PC-3 (cell line): Measurements from ENCODE around the gene RNF175.

Source experiments
- EZH2phosphoT487 ChIP-seq: fragments of 300-600 bp; sonication (generic); IDR thresholded peaks from 2 replicates; pipeline ENCODE4 v1.6.1; 2018; ENCODE audit warnings: mild to moderate bottlenecking, antibody characterized with exemption, low read length, borderline replicate concordance
- TF ChIP-seq, protein P1 (sequence below): fragments of 300-600 bp; sonication (generic); conservative IDR thresholded peaks from 2 replicates; pipeline ENCODE4 v1.5.1; 2017; ENCODE audit warnings: antibody characterized with exemption, low read depth, mild to moderate bottlenecking, low read length

GRCh38 chr4:153722036-153722435, 37.8 kb downstream of the RNF175 start:
- TF ChIP-seq, protein P1, sequence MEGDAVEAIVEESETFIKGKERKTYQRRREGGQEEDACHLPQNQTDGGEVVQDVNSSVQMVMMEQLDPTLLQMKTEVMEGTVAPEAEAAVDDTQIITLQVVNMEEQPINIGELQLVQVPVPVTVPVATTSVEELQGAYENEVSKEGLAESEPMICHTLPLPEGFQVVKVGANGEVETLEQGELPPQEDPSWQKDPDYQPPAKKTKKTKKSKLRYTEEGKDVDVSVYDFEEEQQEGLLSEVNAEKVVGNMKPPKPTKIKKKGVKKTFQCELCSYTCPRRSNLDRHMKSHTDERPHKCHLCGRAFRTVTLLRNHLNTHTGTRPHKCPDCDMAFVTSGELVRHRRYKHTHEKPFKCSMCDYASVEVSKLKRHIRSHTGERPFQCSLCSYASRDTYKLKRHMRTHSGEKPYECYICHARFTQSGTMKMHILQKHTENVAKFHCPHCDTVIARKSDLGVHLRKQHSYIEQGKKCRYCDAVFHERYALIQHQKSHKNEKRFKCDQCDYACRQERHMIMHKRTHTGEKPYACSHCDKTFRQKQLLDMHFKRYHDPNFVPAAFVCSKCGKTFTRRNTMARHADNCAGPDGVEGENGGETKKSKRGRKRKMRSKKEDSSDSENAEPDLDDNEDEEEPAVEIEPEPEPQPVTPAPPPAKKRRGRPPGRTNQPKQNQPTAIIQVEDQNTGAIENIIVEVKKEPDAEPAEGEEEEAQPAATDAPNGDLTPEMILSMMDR, result no peak
- no peak for TF ChIP-seq EZH2phosphoT487
